PC-9 (cell line): ENCODE measurements around the gene ETV1.

Experiments
- CTCF ChIP-seq: fragments of 200-600 bp; sonication (generic); conservative IDR thresholded peaks from 2 replicates; pipeline ENCODE4 v1.6.1; 2017; ENCODE audit warnings: mixed run types, antibody characterized with exemption, mild to moderate bottlenecking, moderate library complexity
- EZH2 ChIP-seq: fragments of 200-600 bp; sonication (generic); IDR thresholded peaks from 2 replicates; pipeline ENCODE4 v1.8.0; 2017; ENCODE audit warnings: antibody characterized with exemption, low read depth

GRCh38 chr7:13920053-13920697, 69.3 kb downstream of the ETV1 start:
- TF ChIP-seq CTCF = no peak
- no peak for TF ChIP-seq EZH2
